ENCODE measurements around the gene SAMD11. TPM values are rescaled to one million over a fixed set of nuclear protein-coding genes. Genes with fewer than 3 reads are reported as not detected.
A peak's percentile ranks its signal among the peaks of the same experiment; 100 is the strongest.

Gene SAMD11
- total and polyA plus RNA-seq, 10 donors: 7.5 to 37.0 (median 18.9) TPM

DNA sequence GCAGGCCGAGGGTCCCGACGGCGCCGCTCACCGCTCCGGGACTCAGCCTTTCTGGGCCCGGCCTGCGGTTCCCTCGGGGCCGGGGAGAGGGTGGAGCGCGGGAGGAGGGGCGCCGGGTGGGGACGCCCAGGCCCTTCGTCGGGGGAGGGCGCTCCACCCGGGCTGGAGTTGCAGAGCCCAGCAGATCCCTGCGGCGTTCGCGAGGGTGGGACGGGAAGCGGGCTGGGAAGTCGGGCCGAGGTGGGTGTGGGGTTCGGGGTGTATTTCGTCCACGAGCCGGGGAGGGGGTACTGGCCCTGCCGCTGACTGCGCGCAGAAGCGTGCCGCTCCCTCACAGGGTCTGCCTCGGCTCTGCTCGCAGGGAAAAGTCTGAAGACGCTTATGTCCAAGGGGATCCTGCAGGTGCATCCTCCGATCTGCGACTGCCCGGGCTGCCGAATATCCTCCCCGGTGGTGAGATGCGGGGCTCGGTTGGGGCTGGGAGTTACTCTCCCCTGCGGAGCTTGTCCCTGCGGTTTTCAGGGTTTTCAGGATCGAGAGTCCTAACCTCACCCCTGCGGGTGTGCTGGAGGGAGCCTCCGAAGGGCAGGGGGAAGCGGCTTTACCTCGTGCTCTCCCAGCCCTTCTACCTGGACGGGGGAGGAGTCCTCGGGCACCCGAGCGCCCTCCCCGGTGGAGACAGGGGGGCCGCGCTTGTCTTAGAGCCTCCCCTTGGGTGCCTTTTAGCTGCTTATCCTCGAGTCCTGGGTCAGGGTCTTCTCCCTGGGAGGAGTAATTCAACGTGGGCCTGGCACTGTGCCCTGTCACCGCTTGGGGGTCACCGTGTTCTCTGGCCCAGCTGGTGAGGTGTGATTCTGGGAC, 2.1 kb downstream of the SAMD11 start:
- no peak for DNase-seq
- Histone ChIP-seq H3K4me3 (peak overlapping the region in 7 of 8 donors; percentile 30 to 75 (median 49)), H3K36me3 (no peaks in the 10 kb centered on the region), H3K4me1 (peaks cover 16 to 61% (median 43%) of the 10 kb centered on the region in 6 donors), H3K27ac (peak overlapping the region in 4 of 8 donors; percentile 28 to 80 (median 62)), H3K9me3 (no peaks in the 10 kb centered on the region), H3K27me3 (replicated peaks in 1 of 7) (peaks cover 0 to 100% (median 74%) of the 10 kb centered on the region in 7 donors)
- TF ChIP-seq POLR2AphosphoS5 (IDR thresholded peaks at IDR 0.05): peak in 2 of 3 donors; percentile 61 to 69
- no peak for TF ChIP-seq POLR2A (IDR thresholded peaks at IDR 0.05)
- 5 to 10% (median 6%) methylated on average over 29 to 65 of the region's 65 CpGs for WGBS, 5 donors
- intact Hi-C loops (cut with DNase I; ENCODE audit: low total_unique reads): no loop called here

- Histone ChIP-seq H3K4me3 (no peak overlapping the region), H3K9me3 (no peaks in the 10 kb centered on the region), H3K27ac (no peak overlapping the region), H3K27me3 (replicated peaks in 1 of 7) (peaks cover 0 to 100% (median 60%) of the 10 kb centered on the region in 7 donors), H3K4me1 (peaks cover 11 to 60% (median 44%) of the 10 kb centered on the region in 6 donors), H3K36me3 (no peaks in the 10 kb centered on the region)
- no peak for TF ChIP-seq POLR2A (IDR thresholded peaks at IDR 0.05)
- no peak for TF ChIP-seq CTCF (IDR thresholded peaks at IDR 0.05 in 8 of 11, conservative IDR thresholded peaks at IDR 0.05 in 3 of 11)
- TF ChIP-seq POLR2AphosphoS5 (IDR thresholded peaks at IDR 0.05): no peak
- DNase-seq: no peak
- WGBS, 5 donors: 59 to 86% (median 68%) methylated on average over 5 to 9 of the region's 9 CpGs
- intact Hi-C loops (cut with DNase I; ENCODE audit: low total_unique reads): no loop called here
Observed at GRCh38 chr1:927234-927633, 3.5 kb downstream of the SAMD11 start.

- Histone ChIP-seq H3K27me3 (replicated peaks in 1 of 7) (peaks cover 0 to 100% (median 54%) of the 10 kb centered on the region in 7 donors), H3K4me1 (peaks cover 9 to 60% (median 44%) of the 10 kb centered on the region in 6 donors), H3K36me3 (no peaks in the 10 kb centered on the region), H3K9me3 (no peaks in the 10 kb centered on the region), H3K27ac (no peak overlapping the region), H3K4me3 (no peak overlapping the region)
- DNase-seq: no peak
- TF ChIP-seq POLR2AphosphoS5 (IDR thresholded peaks at IDR 0.05) (no peak), CTCF (IDR thresholded peaks at IDR 0.05 in 8 of 11, conservative IDR thresholded peaks at IDR 0.05 in 3 of 11) (no peak), POLR2A (IDR thresholded peaks at IDR 0.05) (no peak)
- intact Hi-C loops (cut with DNase I; ENCODE audit: low total_unique reads): no loop called here
- 66 to 90% (median 78%) methylated on average over 8 to 10 of the region's 10 CpGs for WGBS, 5 donors
Observed at GRCh38 chr1:927748-928147, 4.0 kb downstream of the SAMD11 start.

- H3K4me1 ChIP-seq: peaks cover 0 to 54% (median 34%) of the 10 kb centered on the region in 6 donors
- no peak for TF ChIP-seq CTCF (IDR thresholded peaks at IDR 0.05 in 8 of 11, conservative IDR thresholded peaks at IDR 0.05 in 3 of 11)
- TF ChIP-seq POLR2AphosphoS5 (IDR thresholded peaks at IDR 0.05): no peak
- TF ChIP-seq POLR2A (IDR thresholded peaks at IDR 0.05): no peak
- intact Hi-C loops (cut with DNase I; ENCODE audit: low total_unique reads): no loop called here
Observed at GRCh38 chr1:928825-929661, 5.3 kb downstream of the SAMD11 start.

More at GRCh38 chr1:928825-929661, 5.3 kb downstream of the SAMD11 start:
- 76 to 79% (median 78%) methylated on average over 30 to 40 of the region's 40 CpGs for WGBS, 5 donors
- DNase-seq: no peak
- peaks cover 0 to 98% (median 42%) of the 10 kb centered on the region in 7 donors for H3K27me3 ChIP-seq (replicated peaks in 1 of 7)
- H3K4me3 ChIP-seq: no peak overlapping the region
- no peaks in the 10 kb centered on the region for H3K9me3 ChIP-seq
- H3K27ac ChIP-seq: no peak overlapping the region
- H3K36me3 ChIP-seq: no peaks in the 10 kb centered on the region

Data from spleen (tissue), 11 donors.